HG03159 (cell line): ENCODE results near the gene UCHL1.
"Not testable (repeated sequence)": the region's sequence is repeated elsewhere in the genome, so short reads cannot be mapped to it uniquely, and the experiment has no call there.

Experiments
- ATAC-seq: cut with Tn5 transposase; IDR thresholded peaks from one replicate; pipeline ENCODE4 v1.9.1; 2021; ENCODE audit warnings: mild to moderate bottlenecking, moderate library complexity; ENCODE audit not compliant: unreplicated experiment

The UCHL1 gene

DNA sequence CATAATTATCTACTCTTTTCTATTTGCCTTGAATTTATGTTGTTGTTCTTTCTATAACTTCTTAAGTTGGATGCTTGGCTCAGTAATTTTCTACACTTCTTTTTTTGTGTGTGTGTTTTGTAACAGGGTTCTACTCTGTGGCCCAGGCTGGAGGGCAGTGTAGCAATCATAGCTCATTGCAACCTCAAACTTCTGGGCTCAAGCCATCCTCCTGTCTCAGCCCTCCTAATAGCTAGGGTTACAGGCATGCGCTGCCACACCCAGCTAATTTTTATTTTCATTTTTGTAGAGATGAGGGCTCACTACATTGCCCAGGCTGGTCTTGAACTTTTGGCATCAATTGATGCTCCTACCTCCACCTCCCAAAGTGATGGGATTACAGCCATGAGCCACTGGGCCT, 20.7 kb upstream of the UCHL1 start:
- no peak for ATAC-seq

DNA sequence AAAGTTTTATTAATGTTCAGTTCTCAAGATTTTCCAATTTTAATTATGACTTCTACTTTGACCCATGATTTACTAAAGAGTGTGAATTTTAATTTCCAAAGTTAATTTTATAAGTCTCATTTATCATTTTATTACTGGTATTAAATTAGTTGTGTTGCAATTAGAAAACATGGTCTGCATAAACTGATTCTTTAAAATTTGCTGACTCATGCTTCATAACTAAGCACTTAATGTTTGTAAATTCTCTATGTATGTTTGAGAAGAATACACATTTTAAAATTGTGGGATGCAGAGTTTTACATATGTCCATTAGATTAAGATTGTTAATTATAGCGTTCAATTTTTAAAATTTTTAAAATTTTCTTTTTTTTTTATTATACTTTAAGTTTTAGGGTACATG, 20.2 kb upstream of the UCHL1 start:
- no peak for ATAC-seq

DNA sequence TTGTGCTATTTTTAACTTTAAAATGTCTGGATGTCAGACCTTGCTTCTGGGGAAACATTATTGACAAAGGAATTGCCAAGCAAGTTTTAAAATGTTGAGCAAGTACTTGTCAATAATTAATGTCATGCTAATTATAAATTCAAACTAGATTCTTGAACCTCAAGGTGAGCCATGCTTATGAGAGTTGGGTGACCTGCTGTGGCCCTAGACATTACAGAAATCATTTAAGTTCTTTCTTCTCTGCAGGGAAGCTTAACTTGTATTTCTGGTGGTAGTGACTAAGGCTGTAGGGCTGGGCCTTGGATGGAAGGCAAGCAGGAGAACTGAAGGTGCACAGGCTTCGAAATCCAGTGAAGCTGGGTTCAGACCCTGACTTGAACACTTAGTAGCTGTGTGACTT, 14.8 kb upstream of the UCHL1 start:
- no peak for ATAC-seq

GRCh38 chr4:41245983-41246382, 10.7 kb upstream of the UCHL1 start:
- ATAC-seq = no peak

GRCh38 chr4:41256131-41256739, 493 bp upstream of the UCHL1 start:
- ATAC-seq = no peak

DNA sequence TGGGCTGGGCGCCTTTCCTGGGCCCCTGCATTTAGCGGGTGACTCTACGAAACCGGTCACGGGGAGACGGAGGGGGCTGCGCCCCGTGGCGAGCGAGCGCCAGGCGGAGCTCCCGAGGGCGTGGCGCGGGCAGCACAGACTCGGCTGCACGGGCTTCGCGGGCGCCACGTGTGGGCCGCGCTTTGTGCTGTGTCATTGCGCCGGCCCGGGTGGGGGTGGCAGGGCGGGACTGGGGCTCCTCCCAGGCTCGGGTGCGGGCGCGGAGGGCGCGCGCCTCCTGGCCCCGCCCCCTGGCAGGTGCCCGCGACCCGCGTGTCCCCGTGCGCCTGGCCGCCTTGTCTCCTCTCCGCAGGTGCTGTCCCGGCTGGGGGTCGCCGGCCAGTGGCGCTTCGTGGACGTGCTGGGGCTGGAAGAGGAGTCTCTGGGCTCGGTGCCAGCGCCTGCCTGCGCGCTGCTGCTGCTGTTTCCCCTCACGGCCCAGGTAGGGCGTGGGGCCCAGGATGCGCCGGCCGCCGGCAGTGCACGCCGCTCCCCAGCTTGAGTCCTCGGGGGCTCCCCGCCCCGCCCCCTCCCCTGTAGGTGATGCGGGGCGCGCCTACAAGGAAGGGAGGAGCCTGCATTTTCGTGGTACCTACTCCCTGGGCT, 651 bp downstream of the UCHL1 start:
- ATAC-seq = no peak

GRCh38 chr4:41257906-41258305, 1.2 kb downstream of the UCHL1 start:
- no peak for ATAC-seq

DNA sequence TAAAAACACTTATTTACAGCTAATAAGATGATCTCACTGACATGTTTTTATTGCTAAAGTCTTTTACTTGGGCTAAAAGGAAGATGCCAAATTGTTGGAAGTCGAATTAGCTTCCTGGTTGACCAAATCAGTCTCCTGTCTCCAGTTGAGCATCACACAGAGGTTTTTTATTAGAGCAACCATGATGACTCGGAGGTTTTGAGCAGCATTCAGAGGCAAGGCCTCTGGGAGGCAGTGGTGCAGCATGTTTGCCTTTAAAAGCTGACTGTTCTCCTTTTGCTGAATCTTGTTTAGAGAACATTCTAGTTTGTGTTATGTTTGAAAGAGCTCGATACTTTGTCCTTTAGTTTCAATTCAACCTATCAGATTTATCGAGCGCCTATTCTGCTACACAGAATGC, 2.1 kb downstream of the UCHL1 start:
- no peak for ATAC-seq

- ATAC-seq = no peak
These were observed 3.5 kb downstream of the UCHL1 start for GRCh38 chr4:41260116-41260733.

DNA sequence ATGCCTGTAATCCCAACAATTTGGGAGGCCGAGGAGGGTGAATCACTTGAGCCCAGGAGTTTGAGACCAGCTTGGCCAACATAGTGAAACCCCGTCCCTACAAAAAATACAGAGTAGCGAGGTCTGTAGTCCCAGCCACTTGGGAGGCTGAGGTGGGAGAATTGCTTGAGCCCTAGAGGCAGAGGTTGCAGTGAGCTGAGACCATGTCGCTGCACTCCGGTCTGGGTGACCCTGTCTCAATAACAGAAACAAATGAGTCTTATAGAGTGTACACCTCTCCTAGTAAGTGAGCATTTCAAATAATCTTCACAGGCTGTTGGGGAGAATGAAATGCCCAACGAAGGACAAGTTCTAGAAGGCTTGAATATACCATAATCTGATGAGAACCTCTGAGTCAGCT, 5.5 kb downstream of the UCHL1 start:
- ATAC-seq = no peak

GRCh38 chr4:41264212-41264611, 7.5 kb downstream of the UCHL1 start:
- ATAC-seq = no peak

- no peak for ATAC-seq
These were observed 11.3 kb downstream of the UCHL1 start for GRCh38 chr4:41267997-41268396.

- ATAC-seq = no peak
These were observed 12.2 kb downstream of the UCHL1 start for GRCh38 chr4:41268721-41269517.

GRCh38 chr4:41269682-41270081, 13.0 kb downstream of the UCHL1 start:
- ATAC-seq = no peak

DNA sequence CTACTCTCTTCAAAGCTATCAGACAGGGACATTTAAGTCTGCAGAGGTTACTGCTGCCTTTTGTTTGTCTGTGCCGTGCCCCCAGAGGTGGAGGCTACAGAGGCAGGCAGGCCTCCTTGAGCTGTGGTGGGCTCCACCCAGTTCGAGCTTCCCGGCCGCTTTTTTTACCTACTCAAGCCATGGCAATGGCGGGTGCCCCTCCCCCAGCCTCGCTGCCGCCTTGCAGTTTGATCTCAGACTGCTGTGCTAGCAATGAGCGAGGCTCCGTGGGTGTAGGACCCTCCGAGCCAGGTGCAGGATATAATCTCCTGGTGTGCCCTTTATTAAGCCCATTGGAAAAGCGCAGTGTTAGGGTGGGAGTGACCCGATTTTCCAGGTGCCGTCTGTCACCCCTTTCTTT, 19.2 kb downstream of the UCHL1 start:
- ATAC-seq = not testable (repeated sequence)

DNA sequence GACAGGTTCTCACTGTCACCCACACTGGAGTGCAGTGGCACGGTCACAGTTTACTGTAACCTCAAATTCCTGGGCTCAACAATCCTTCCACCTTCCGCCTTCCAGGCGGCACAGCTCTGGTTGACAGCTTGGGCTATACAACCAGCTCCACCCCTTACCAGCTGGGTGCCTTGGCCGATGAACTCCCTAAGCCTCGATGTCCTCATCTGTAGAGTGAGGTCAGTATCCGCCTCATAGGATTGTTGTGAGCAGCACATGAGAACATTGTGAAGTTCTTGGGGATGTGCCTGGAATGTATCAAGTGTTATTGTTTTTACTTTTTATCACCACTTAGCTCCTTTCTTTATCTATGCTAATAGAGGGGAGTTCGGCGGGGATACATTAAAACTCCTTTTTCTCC, 23.3 kb downstream of the UCHL1 start:
- ATAC-seq = no peak

DNA sequence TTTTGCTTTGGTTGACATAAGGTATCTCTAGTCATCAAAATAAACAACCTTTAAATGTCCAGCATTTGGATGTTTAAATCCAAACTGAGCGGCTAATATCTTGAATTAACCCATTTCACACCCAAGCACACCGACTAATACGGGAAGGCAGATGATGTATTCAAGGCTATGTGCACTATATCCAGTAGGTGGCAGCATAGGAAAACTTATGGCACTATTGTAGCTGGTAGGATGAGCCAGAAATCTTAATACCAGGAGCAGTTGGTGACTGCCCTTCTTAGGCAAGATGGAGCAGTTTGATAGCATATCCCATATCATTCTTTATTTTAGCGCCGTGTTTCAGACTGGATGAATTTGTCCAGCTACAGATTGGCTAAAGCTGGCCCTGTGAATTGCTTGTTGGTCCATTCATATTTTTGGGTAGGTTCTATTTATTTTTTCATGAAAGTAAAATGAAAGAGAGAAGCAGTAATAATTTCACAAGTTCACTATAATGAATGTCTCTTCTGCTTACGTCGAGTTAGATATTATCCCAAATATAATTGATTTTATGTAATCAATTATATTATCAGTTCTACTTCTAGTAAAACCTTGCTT, 24.4 kb downstream of the UCHL1 start:
- peak; percentile 92 for ATAC-seq

- no peak for ATAC-seq
These were observed 25.6 kb downstream of the UCHL1 start for GRCh38 chr4:41282366-41282765.

DNA sequence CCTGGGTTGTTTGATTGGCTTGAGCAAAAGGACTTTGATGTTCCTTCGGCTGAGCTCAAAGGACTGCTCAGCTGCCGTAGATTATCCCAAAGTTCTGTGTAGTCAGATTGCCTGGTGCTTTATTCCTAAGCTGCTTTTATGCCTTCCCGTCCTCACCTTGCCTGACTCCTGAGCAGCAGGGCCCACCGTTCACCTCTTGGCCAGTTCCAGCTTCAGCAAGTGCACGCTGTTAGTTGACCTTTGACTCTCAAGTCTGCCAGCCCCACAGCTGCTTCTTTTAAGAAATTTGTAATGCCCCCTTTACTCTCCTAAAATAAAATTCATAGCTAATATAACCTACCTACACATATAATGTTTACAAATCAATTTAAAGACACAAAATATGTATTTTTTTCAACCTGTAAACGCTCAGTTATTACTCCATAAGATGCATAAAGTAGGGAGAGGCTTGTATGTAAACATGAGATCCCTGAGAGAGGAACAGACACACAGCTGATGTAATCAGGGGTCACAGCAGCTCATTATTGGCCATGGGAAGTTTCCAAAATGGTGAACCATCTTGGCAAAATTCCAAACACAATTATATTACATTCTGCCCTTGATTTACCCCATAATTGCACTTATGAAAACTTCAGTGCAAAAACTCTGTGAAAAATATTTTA, 28.6 kb downstream of the UCHL1 start:
- ATAC-seq = no peak

DNA sequence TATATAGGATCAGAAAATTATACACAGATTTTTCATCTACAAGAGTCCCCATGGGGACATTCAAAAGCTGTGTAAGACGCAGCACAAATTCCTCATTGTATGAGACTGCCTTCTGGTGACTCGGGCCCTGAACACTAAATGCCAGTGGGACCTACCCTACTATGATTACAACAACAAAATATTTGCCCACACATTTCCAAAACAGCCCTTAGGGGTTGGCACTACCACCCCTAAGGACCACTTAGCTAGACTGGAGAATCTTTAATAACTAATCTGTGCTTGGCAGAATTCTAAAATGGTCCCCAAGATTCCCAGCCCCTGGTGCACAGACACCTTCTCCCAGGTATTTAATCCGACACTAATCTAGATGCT, 29.1 kb downstream of the UCHL1 start:
- ATAC-seq = no peak

DNA sequence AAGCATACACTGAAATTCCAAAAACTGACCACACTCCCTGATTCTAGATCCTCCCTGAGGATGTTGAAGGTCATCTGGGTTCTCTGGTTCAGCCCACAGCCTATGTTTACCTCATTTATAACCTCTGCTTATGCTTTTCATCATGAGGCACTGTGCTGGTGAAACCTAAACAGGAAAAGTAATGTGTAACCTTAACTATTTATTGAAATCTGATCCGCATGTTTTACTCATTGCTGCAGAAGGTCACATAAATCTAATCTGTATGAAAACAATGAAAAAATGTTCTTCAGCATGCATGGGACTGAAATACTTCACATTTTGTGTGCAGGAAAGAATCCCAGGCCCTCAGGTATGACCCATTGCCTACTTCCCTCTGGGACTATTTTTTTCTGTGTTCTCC, 30.3 kb downstream of the UCHL1 start:
- ATAC-seq = no peak
